Nephron (organoid): ENCODE data around the gene THRB.

Experiments used
- H3K27ac Mint-ChIP-seq, 3 experiments: 2 replicates each; pipeline ENCODE4 v1.8.0; 2020; ENCODE audit warnings: mixed read lengths in 3 of 3, mild to moderate bottlenecking in 2 of 3, moderate library complexity in 1 of 3
- H3K27me3 Mint-ChIP-seq: 2 replicates; pipeline ENCODE4 v1.8.0; 2021; ENCODE audit warnings: low read depth, mild to moderate bottlenecking, moderate library complexity, mixed read lengths
- H3K36me3 Mint-ChIP-seq: 2 replicates; pipeline ENCODE4 v1.8.0; 2020; ENCODE audit warnings: low read depth, mixed read lengths
- H3K4me1 Mint-ChIP-seq: 2 replicates; pipeline ENCODE4 v1.8.0; 2020; ENCODE audit warnings: mixed read lengths
- H3K4me3 Mint-ChIP-seq, 3 experiments: 2 replicates each; pipeline ENCODE4 v1.8.0; 2020; ENCODE audit warnings: mild to moderate bottlenecking in 3 of 3, mixed read lengths in 3 of 3, moderate library complexity in 2 of 3
- H3K9me3 Mint-ChIP-seq: 2 replicates; pipeline ENCODE4 v1.8.0; 2020; ENCODE audit warnings: mixed read lengths
- TF ChIP-seq, protein P1 (sequence below), 3 experiments: fragments of 200-600 bp; sonication (generic); IDR thresholded peaks; one replicate each; pipeline ENCODE4 v1.5.0; 2021; ENCODE audit warnings: antibody characterized with exemption in 3 of 3; ENCODE audit not compliant: unreplicated experiment in 3 of 3

Gene THRB

DNA sequence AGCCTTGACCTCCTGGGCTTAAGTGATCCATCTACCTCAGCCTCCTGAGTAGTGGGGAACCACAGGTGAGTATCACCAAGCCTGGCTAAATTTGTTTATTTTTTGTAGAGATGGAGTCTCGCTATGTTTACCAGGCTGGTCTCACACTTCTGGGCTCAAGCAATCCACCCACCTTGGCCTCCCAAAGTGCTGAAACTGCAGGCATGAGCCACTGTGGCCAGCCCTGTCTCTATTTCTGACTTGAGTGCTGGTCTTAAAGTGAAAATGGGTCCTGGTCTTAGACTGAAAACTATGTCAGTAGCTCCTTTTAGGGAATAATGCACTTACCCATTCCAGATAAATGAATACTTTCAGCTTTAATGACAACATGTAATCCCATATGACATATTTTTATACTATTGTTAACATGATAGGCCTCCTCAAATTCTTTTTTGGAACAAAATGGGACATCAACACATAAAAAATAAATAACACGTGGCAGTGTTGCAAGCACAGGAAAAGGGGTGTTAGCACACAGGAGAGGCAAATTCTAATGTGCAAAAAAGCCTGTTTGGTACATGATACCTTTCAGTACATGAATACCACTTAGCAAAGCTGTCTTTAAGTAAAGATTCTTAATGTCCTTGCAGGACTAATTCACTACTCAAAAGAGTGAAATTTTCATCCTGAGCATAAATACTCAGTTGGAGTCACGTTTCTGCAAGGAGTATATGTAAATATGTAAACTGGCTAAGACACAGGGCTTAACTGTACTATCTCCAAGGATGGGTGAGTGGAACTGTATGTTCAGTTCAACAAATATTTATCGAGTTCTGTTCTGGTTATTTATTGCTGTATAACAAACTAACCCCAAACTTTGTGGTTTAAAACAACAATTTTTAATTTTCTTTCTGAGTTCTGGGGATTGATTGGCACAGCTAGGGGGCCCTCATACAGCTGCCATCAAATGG, 354.9 kb downstream of the THRB start:
- no peak overlapping the region for H3K27ac Mint-ChIP-seq
- H3K36me3 Mint-ChIP-seq, result no peaks in the 10 kb centered on the region
- no peaks in the 10 kb centered on the region for H3K4me1 Mint-ChIP-seq
- TF ChIP-seq, protein P1, sequence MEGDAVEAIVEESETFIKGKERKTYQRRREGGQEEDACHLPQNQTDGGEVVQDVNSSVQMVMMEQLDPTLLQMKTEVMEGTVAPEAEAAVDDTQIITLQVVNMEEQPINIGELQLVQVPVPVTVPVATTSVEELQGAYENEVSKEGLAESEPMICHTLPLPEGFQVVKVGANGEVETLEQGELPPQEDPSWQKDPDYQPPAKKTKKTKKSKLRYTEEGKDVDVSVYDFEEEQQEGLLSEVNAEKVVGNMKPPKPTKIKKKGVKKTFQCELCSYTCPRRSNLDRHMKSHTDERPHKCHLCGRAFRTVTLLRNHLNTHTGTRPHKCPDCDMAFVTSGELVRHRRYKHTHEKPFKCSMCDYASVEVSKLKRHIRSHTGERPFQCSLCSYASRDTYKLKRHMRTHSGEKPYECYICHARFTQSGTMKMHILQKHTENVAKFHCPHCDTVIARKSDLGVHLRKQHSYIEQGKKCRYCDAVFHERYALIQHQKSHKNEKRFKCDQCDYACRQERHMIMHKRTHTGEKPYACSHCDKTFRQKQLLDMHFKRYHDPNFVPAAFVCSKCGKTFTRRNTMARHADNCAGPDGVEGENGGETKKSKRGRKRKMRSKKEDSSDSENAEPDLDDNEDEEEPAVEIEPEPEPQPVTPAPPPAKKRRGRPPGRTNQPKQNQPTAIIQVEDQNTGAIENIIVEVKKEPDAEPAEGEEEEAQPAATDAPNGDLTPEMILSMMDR (IDR thresholded peaks at IDR 0.05; ENCODE audit: unreplicated experiment in 3 of 3), result no peak
- H3K27me3 Mint-ChIP-seq, result peaks cover 3% of the 10 kb centered on the region
- H3K9me3 Mint-ChIP-seq, result no peaks in the 10 kb centered on the region
- no peak overlapping the region for H3K4me3 Mint-ChIP-seq

DNA sequence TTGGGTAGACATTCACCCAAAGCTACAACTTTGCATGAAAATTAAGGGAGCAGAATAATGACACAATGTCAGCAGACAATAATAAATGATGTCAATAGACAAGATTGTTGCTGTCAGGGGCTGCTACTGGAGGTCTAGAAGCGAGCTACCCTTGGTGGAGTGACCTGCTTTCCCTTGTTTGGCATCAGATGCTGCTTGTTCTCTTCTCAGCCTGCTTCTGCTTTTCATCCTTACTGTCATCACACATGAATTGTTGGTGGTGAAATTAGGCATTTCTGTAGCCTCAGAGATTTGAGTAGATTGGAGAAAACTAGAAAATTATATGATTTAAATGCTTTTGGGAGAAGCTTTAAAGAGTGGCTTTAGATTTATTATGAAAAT, 355.8 kb downstream of the THRB start:
- TF ChIP-seq, protein P1 (IDR thresholded peaks at IDR 0.05; ENCODE audit: unreplicated experiment in 3 of 3), result no peak
- H3K27me3 Mint-ChIP-seq, result no peaks in the 10 kb centered on the region
- H3K9me3 Mint-ChIP-seq, result no peaks in the 10 kb centered on the region
- H3K27ac Mint-ChIP-seq, result no peak overlapping the region
- H3K4me3 Mint-ChIP-seq, result no peak overlapping the region
- H3K36me3 Mint-ChIP-seq, result no peaks in the 10 kb centered on the region
- no peaks in the 10 kb centered on the region for H3K4me1 Mint-ChIP-seq

GRCh38 chr3:24137958-24138875, 356.4 kb downstream of the THRB start:
- TF ChIP-seq, protein P1 (IDR thresholded peaks at IDR 0.05; ENCODE audit: unreplicated experiment in 3 of 3), result no peak
- no peak overlapping the region for H3K4me3 Mint-ChIP-seq
- no peaks in the 10 kb centered on the region for H3K36me3 Mint-ChIP-seq
- H3K27me3 Mint-ChIP-seq, result no peaks in the 10 kb centered on the region
- H3K9me3 Mint-ChIP-seq, result no peaks in the 10 kb centered on the region
- no peaks in the 10 kb centered on the region for H3K4me1 Mint-ChIP-seq
- no peak overlapping the region for H3K27ac Mint-ChIP-seq

GRCh38 chr3:24137334-24137733, 357.3 kb downstream of the THRB start:
- TF ChIP-seq, protein P1 (IDR thresholded peaks at IDR 0.05; ENCODE audit: unreplicated experiment in 3 of 3), result no peak

GRCh38 chr3:24136624-24137310, 357.9 kb downstream of the THRB start:
- H3K4me1 Mint-ChIP-seq, result no peaks in the 10 kb centered on the region
- no peaks in the 10 kb centered on the region for H3K9me3 Mint-ChIP-seq
- TF ChIP-seq, protein P1 (IDR thresholded peaks at IDR 0.05; ENCODE audit: unreplicated experiment in 3 of 3), result no peak
- H3K27ac Mint-ChIP-seq, result no peak overlapping the region
- no peak overlapping the region for H3K4me3 Mint-ChIP-seq
- no peaks in the 10 kb centered on the region for H3K27me3 Mint-ChIP-seq
- H3K36me3 Mint-ChIP-seq, result no peaks in the 10 kb centered on the region

More at GRCh38 chr3:24137334-24137733, 357.3 kb downstream of the THRB start:
- H3K36me3 Mint-ChIP-seq, result no peaks in the 10 kb centered on the region
- no peak overlapping the region for H3K27ac Mint-ChIP-seq
- H3K4me3 Mint-ChIP-seq, result no peak overlapping the region
- no peaks in the 10 kb centered on the region for H3K9me3 Mint-ChIP-seq
- no peaks in the 10 kb centered on the region for H3K4me1 Mint-ChIP-seq
- H3K27me3 Mint-ChIP-seq, result no peaks in the 10 kb centered on the region
